ENCODE results near the gene AHNAK.

DNA sequence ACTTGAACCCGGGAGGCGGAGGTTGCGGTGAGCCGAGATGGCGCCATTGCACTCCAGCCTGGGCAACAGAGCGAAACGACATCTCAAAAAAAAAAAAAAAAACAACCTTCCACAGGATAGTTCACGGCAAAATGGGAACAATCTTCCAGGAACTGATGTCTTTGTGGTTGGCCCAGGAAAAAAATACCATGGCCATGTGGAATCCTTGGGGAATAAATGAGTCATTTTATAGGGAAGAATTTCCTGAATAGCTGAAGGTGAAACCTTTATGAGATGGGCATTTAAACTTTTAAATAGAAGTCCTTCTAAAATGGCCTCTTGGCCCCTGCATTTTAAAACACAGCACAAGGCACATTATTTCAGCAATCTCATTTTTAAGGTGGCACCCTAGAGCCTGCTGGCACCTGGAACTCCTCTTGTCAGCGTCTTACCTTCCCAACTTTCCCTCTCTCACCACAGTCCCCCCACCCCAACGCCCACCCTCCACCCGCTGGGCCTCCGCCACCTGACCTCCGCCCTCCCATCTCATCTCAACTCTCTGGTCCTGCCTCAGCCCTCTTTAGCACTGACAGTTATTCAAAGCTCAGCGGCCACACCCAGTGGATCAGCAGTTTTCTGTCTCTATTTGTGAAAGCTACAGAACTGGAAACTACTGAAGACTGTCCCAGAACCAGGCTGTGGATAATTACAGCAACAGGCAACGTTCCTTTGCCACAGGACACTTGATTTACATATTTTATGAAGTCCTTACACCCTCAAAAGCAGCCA, 84.7 kb downstream of the AHNAK start:
- TF ChIP-seq GLIS3 (CRISPR knock-in tag; IDR thresholded peaks at IDR 0.05), result no peak
- TF ChIP-seq, protein P1, sequence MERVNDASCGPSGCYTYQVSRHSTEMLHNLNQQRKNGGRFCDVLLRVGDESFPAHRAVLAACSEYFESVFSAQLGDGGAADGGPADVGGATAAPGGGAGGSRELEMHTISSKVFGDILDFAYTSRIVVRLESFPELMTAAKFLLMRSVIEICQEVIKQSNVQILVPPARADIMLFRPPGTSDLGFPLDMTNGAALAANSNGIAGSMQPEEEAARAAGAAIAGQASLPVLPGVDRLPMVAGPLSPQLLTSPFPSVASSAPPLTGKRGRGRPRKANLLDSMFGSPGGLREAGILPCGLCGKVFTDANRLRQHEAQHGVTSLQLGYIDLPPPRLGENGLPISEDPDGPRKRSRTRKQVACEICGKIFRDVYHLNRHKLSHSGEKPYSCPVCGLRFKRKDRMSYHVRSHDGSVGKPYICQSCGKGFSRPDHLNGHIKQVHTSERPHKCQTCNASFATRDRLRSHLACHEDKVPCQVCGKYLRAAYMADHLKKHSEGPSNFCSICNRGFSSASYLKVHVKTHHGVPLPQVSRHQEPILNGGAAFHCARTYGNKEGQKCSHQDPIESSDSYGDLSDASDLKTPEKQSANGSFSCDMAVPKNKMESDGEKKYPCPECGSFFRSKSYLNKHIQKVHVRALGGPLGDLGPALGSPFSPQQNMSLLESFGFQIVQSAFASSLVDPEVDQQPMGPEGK (CRISPR knock-in tag; IDR thresholded peaks at IDR 0.05; ENCODE audit: borderline replicate concordance), result no peak
- TF ChIP-seq ESRRG (CRISPR knock-in tag; IDR thresholded peaks at IDR 0.05), result no peak
- no peak for TF ChIP-seq ZFP30 (CRISPR knock-in tag; IDR thresholded peaks at IDR 0.05)
- no peak for TF ChIP-seq ARNTL (CRISPR knock-in tag; IDR thresholded peaks at IDR 0.05; ENCODE audit: borderline replicate concordance, low read depth)
- 0 out of 2 replicates have a peak, but pooled peaks have one; percentile 33 for TF ChIP-seq ZC3H10 (CRISPR knock-in tag; IDR thresholded peaks at IDR 0.05)
- TF ChIP-seq OSR1 (CRISPR knock-in tag; IDR thresholded peaks at IDR 0.05), result peak; percentile 78; the same call in 1 of the 2 replicates
- TF ChIP-seq ZNF8 (CRISPR knock-in tag; IDR thresholded peaks at IDR 0.05), result no peak
- no peak for TF ChIP-seq ZNF565 (CRISPR knock-in tag; conservative IDR thresholded peaks at IDR 0.05; ENCODE audit: low read depth)
- TF ChIP-seq, protein P2, sequence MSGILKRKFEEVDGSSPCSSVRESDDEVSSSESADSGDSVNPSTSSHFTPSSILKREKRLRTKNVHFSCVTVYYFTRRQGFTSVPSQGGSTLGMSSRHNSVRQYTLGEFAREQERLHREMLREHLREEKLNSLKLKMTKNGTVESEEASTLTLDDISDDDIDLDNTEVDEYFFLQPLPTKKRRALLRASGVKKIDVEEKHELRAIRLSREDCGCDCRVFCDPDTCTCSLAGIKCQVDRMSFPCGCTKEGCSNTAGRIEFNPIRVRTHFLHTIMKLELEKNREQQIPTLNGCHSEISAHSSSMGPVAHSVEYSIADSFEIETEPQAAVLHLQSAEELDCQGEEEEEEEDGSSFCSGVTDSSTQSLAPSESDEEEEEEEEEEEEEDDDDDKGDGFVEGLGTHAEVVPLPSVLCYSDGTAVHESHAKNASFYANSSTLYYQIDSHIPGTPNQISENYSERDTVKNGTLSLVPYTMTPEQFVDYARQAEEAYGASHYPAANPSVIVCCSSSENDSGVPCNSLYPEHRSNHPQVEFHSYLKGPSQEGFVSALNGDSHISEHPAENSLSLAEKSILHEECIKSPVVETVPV (CRISPR knock-in tag; IDR thresholded peaks at IDR 0.05), result no peak
- no peak for TF ChIP-seq PPARA (CRISPR knock-in tag; IDR thresholded peaks at IDR 0.05; ENCODE audit: borderline replicate concordance)
- TF ChIP-seq, protein P3, sequence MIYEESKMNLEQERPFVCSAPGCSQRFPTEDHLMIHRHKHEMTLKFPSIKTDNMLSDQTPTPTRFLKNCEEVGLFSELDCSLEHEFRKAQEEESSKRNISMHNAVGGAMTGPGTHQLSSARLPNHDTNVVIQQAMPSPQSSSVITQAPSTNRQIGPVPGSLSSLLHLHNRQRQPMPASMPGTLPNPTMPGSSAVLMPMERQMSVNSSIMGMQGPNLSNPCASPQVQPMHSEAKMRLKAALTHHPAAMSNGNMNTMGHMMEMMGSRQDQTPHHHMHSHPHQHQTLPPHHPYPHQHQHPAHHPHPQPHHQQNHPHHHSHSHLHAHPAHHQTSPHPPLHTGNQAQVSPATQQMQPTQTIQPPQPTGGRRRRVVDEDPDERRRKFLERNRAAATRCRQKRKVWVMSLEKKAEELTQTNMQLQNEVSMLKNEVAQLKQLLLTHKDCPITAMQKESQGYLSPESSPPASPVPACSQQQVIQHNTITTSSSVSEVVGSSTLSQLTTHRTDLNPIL (CRISPR knock-in tag; IDR thresholded peaks at IDR 0.05; ENCODE audit: low read depth), result no peak
- TF ChIP-seq SNAI2 (CRISPR knock-in tag; IDR thresholded peaks at IDR 0.05), result no peak

All from SK-N-SH treated with all-trans-retinoic acid at 6 μM for 48 hours (cell line).